Uterus (tissue), 4 donors: ENCODE measurements around the gene STAT6. TPM values are rescaled to one million over a fixed set of nuclear protein-coding genes. Genes with fewer than 3 reads are reported as not detected.
A peak's percentile ranks its signal among the peaks of the same experiment; 100 is the strongest.

Experiments
- DNase-seq, 2 donors: peaks; one replicate each; pipeline ENCODE4 v3.0.0-alpha.2; 2019 to 2020
- H3K27ac ChIP-seq, 2 donors: fragments of 200-600 bp; sonication (generic); 1 replicate in 1 of 2; 2 replicates in 1 of 2; pipeline ENCODE4 v1.5.1; 2016 to 2018
- H3K27me3 ChIP-seq, 2 donors: fragments of 200-600 bp; sonication (generic); one replicate each; pipeline ENCODE4 v1.5.1; 2018 to 2019; ENCODE audit warnings: control low read depth in 1 of 2
- H3K36me3 ChIP-seq, 2 donors: fragments of 200-600 bp; sonication (generic); one replicate each; pipeline ENCODE4 v1.5.1; 2019; ENCODE audit warnings: control low read depth in 1 of 2
- H3K4me1 ChIP-seq, 2 donors: fragments of 200-600 bp; sonication (generic); one replicate each; pipeline ENCODE4 v1.5.1; 2018 to 2019; ENCODE audit warnings: control low read depth in 1 of 2
- H3K4me3 ChIP-seq, 2 donors: fragments of 200-600 bp; sonication (generic); 1 replicate in 1 of 2; 2 replicates in 1 of 2; pipeline ENCODE4 v1.5.1; 2018 to 2019; ENCODE audit warnings: mild to moderate bottlenecking in 1 of 2
- H3K9me3 ChIP-seq, 2 donors: fragments of 200-600 bp; sonication (generic); one replicate each; pipeline ENCODE4 v1.5.1; 2019; ENCODE audit warnings: control low read depth in 1 of 2
- POLR2A ChIP-seq, 2 donors: fragments of 450-650 bp; IDR thresholded peaks; one replicate each; pipeline ENCODE4 v1.6.1; 2016; ENCODE audit warnings: antibody characterized with exemption in 2 of 2, mild to moderate bottlenecking in 1 of 2, moderate library complexity in 1 of 2
- intact Hi-C: fragments of 100-400 bp; cut with DNase I; formaldehyde crosslinking; loops from one replicate; pipeline ENCODE4 v1.15.1; 2023; ENCODE audit warnings: low total_unique reads
- total RNA-seq, 4 donors: library from RNA; depleted of rRNA in 3 of 4; stranded (reverse); fragments of >200 nt in 3 of 4; gene quantifications; one replicate each; pipeline versions ENCODE4 v1.1.0 to v1.2.4, GENCODE V29; 2014 to 2023
- TF ChIP-seq, protein P1 (sequence below), 4 experiments: fragments of 200-600 bp in 2 of 4; fragments of 450-650 bp in 2 of 4; sonication (generic) in 2 of 4; IDR thresholded peaks; one replicate each; pipeline ENCODE4 v1.5.1; 2016 to 2019; ENCODE audit warnings: antibody characterized with exemption in 4 of 4, mild to moderate bottlenecking in 2 of 4, moderate library complexity in 1 of 4
- donor health status: DM: yes; HTN: yes; CAD: no.

STAT6 gene
- total RNA-seq, 4 donors from 2014 or later, result 62.5 to 242 (median 94.3) TPM

DNA sequence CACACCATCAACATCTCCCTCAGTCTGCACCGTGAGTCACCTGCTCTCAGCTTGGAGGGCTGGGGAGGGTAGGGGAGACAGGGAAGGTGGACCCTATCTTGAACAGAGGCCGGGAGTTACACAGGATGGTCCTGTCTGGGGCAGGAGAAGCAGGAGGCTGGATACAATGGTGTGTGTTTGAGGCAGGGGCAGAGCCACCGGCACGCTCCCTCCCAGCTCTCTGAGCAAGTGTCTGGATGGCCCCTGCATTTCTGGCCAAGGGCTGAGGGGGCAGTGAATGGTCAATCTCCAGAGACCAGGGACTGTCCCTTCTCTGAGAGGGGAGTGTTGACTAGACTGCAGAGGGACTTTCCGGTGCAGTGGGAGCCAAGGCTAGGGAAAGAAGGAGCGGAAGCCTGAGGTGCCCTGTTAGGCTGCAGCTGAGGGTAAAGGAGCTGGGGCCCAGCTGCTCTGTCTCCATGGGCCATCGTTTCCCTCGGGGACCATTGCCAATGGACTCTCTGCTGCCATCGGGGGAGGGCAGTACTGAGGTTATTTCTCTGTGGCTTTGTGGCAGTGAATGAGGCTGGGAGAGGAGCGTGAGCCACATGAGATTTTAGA lies 34.4 kb upstream of the STAT6 start:
- no peak overlapping the region for H3K4me3 ChIP-seq
- no peaks in the 10 kb centered on the region for H3K9me3 ChIP-seq
- no peaks in the 10 kb centered on the region for H3K27me3 ChIP-seq
- H3K36me3 ChIP-seq, result no peaks in the 10 kb centered on the region
- intact Hi-C loops, result no loop called here
- no peak for TF ChIP-seq POLR2A (IDR thresholded peaks at IDR 0.05)
- TF ChIP-seq, protein P1, sequence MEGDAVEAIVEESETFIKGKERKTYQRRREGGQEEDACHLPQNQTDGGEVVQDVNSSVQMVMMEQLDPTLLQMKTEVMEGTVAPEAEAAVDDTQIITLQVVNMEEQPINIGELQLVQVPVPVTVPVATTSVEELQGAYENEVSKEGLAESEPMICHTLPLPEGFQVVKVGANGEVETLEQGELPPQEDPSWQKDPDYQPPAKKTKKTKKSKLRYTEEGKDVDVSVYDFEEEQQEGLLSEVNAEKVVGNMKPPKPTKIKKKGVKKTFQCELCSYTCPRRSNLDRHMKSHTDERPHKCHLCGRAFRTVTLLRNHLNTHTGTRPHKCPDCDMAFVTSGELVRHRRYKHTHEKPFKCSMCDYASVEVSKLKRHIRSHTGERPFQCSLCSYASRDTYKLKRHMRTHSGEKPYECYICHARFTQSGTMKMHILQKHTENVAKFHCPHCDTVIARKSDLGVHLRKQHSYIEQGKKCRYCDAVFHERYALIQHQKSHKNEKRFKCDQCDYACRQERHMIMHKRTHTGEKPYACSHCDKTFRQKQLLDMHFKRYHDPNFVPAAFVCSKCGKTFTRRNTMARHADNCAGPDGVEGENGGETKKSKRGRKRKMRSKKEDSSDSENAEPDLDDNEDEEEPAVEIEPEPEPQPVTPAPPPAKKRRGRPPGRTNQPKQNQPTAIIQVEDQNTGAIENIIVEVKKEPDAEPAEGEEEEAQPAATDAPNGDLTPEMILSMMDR (IDR thresholded peaks at IDR 0.05), result no peak
- peaks cover 29% of the 10 kb centered on the region in 2 donors for H3K4me1 ChIP-seq
- peak overlapping the region; percentile 86 to 93 for H3K27ac ChIP-seq
- DNase-seq, result peak in 1 of 2 donors; percentile 15

DNA sequence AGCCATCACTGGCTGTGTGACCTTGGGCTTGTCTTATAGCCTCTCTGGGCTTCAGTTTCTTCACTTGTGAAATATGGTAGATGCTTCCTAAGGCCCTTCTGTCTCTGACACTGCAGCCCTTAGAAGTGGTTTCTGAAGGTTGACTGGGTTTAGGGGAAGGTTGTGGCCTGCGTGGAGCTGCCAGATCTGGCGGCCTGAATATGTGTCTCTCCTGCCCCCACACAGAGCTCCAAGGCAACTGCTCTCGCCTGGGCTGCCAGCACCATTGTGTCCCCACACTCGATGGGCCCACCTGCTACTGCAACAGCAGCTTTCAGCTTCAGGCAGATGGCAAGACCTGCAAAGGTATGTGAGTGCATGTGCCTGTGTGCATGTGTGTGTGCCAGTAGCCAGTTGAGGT lies 32.3 kb upstream of the STAT6 start:
- peak in 1 of 2 donors; percentile 12 for DNase-seq

DNA sequence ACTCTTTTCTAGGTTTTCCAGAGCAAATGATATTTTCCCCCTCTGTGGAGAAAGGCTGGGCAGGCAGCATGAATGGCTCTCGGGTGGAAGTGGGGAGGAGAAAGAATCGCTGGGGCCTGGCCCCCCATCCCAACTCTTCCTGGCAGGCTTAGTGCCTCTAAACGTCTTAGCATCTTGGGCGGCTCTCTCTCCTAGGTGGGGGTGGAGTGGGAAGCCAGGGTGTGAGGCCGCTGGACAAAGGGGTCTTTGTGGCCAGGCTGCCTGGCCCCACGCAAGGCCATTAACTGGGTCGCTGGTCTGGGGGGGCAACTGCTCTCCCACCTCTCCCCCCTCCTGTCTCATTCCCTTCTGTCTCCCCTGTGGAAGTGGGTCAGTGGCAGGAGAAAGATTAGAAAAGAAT lies 31.6 kb upstream of the STAT6 start:
- intact Hi-C loops, result no loop called here
- peak in 1 of 2 donors; percentile 17 for DNase-seq
- Histone ChIP-seq H3K4me1 (peaks cover 21 to 24% of the 10 kb centered on the region in 2 donors), H3K4me3 (no peak overlapping the region), H3K36me3 (no peaks in the 10 kb centered on the region), H3K27me3 (no peaks in the 10 kb centered on the region), H3K9me3 (no peaks in the 10 kb centered on the region), H3K27ac (peak overlapping the region; percentile 99 to 100)
- no peak for TF ChIP-seq POLR2A (IDR thresholded peaks at IDR 0.05)
- TF ChIP-seq, protein P1 (IDR thresholded peaks at IDR 0.05), result no peak

More for the DNA sequence above, 32.3 kb upstream of the STAT6 start:
- H3K36me3 ChIP-seq, result no peaks in the 10 kb centered on the region
- H3K27me3 ChIP-seq, result no peaks in the 10 kb centered on the region
- TF ChIP-seq, protein P1 (IDR thresholded peaks at IDR 0.05), result no peak
- no peak for TF ChIP-seq POLR2A (IDR thresholded peaks at IDR 0.05)
- peak overlapping the region; percentile 99 to 100 for H3K27ac ChIP-seq
- H3K9me3 ChIP-seq, result no peaks in the 10 kb centered on the region
- H3K4me3 ChIP-seq, result no peak overlapping the region
- H3K4me1 ChIP-seq, result peaks cover 21 to 26% of the 10 kb centered on the region in 2 donors
- intact Hi-C loops, result no loop called here

DNA sequence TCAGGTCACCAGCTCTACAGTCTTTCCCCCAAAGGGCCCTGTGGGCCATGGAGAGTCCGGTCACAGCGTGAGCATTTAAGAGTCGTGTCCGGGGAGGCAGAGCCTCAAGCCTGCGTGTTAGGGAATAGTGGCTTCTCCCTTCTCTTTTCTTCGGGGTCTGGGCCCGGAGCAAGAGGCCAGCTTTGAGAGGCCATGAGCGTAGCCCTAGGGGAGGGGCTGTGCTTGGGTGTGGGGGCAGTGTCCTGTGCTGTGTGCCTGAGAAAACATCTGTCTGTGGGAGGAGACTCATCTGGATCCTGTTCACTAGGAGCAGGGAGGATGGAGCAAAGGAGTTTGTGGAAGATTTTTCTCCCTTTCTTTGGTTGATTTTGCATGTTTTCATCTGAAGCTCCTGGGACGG lies 31.0 kb upstream of the STAT6 start:
- H3K36me3 ChIP-seq, result no peaks in the 10 kb centered on the region
- TF ChIP-seq, protein P1 (IDR thresholded peaks at IDR 0.05), result no peak
- TF ChIP-seq POLR2A (IDR thresholded peaks at IDR 0.05), result no peak
- H3K4me3 ChIP-seq, result no peak overlapping the region
- intact Hi-C loops, result no loop called here
- peak overlapping the region; percentile 99 to 100 for H3K27ac ChIP-seq
- no peaks in the 10 kb centered on the region for H3K27me3 ChIP-seq
- peak; percentile 68 to 73 for DNase-seq
- H3K9me3 ChIP-seq, result no peaks in the 10 kb centered on the region
- H3K4me1 ChIP-seq, result peaks cover 17 to 18% of the 10 kb centered on the region in 2 donors

DNA sequence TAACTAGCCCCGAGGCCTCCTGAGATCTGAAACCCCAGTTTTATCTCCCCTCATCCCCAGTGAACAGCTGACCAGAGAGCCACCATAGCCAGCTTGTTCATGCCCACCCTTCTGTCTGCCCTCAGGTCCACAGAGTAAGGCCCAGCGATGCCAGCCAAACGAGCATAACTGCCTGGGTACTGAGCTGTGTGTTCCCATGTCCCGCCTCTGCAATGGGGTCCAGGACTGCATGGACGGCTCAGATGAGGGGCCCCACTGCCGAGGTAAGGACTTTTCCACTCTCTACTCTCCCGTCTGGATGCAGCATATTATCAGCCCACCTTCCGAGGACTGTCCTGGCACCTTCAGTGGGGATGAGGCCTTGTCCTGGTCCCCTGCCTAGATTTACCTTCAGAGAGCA lies 30.1 kb upstream of the STAT6 start:
- peaks cover 11 to 16% of the 10 kb centered on the region in 2 donors for H3K4me1 ChIP-seq
- H3K4me3 ChIP-seq, result no peak overlapping the region
- H3K27ac ChIP-seq, result peak overlapping the region; percentile 99 to 100
- intact Hi-C loops, result no loop called here
- TF ChIP-seq, protein P1 (IDR thresholded peaks at IDR 0.05), result no peak
- no peaks in the 10 kb centered on the region for H3K27me3 ChIP-seq
- H3K9me3 ChIP-seq, result no peaks in the 10 kb centered on the region
- DNase-seq, result peak in 1 of 2 donors; percentile 14
- no peaks in the 10 kb centered on the region for H3K36me3 ChIP-seq
